Neutrophil (primary cell): ENCODE measurements around the gene CDKAL1.

Experiments
- H3K27ac ChIP-seq: fragments of 200-600 bp; sonication (generic); 2 replicates; pipeline ENCODE4 v1.5.1; 2016; ENCODE audit warnings: mild to moderate bottlenecking, moderate library complexity
- H3K27me3 ChIP-seq: fragments of 200-600 bp; sonication (generic); 2 replicates; pipeline ENCODE4 v1.6.0; 2016; ENCODE audit warnings: mild to moderate bottlenecking
- H3K36me3 ChIP-seq: fragments of 200-600 bp; sonication (generic); 2 replicates; pipeline ENCODE4 v1.5.1; 2017
- H3K4me1 ChIP-seq, 2 experiments: fragments of 200-600 bp in 1 of 2; sonication (generic) in 1 of 2; 1 replicate in 1 of 2; 2 replicates in 1 of 2; pipeline versions ENCODE4 v1.5.1 to v1.6.1; 2013 to 2016; ENCODE audit warnings: low read depth in 1 of 2, low read length in 1 of 2, mild to moderate bottlenecking in 1 of 2, moderate library complexity in 1 of 2; ENCODE audit not compliant: control insufficient read depth in 1 of 2, insufficient read depth in 1 of 2
- H3K4me3 ChIP-seq, 2 experiments: fragments of 200-600 bp in 1 of 2; sonication (generic) in 1 of 2; 1 replicate in 1 of 2; 2 replicates in 1 of 2; pipeline ENCODE4 v1.5.1; 2013 to 2016; ENCODE audit warnings: low read depth in 1 of 2, low read length in 1 of 2, mild to moderate bottlenecking in 1 of 2, moderate library complexity in 1 of 2
- H3K9me3 ChIP-seq: fragments of 200-600 bp; sonication (generic); 2 replicates; pipeline ENCODE4 v1.5.1; 2016
- TF ChIP-seq, protein P1 (sequence below): fragments of 200-600 bp; sonication (generic); IDR thresholded peaks from 2 replicates; pipeline ENCODE4 v1.5.1; 2016; ENCODE audit warnings: antibody characterized with exemption

The CDKAL1 gene

DNA sequence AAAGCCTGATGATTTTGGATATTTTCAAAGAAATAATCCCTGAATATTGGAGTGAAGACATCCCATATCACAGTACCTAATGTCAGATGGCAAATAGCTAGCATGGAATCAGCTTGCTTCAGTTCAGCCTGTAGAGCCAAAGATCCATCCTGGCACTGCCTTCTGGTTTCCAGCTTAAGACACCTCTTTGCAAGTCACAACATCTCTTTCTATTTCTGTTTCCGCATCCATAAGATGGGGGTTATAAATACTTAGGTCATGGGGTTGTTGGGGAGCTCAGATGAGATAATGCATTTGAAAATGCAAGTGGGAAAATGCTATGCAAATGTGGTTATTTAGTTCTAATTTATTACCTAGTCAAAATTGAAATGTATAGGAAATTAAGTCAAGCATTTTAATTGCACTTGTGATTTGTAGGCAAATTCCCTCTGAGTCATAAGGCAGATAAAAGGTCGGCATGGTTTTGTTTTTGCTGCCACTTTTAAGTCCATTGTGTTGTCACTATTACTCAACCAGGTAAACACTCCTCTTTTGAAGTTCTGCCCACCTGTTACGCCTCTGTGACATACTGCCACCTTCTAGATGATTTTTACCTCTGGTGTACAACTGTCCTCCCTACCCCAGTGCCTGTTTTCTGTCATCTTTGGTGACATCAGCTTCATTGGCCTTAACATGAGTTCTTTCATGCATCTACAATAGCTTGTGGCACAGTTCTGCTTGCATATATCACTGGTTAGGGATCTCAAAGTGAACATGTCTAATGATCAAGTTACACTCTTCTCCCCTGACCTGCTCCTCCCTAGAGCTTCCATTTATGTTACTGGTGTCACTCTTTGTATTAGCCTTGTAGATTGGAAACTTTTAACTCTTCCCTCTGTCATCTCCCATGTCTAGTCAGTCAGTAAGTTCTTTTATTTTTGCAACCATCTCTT lies 96.6 kb downstream of the CDKAL1 start:
- Histone ChIP-seq H3K4me3 (no peak overlapping the region), H3K9me3 (no peaks in the 10 kb centered on the region), H3K27ac (no peak overlapping the region), H3K27me3 (no peaks in the 10 kb centered on the region), H3K36me3 (no peaks in the 10 kb centered on the region), H3K4me1 (no peaks in the 10 kb centered on the region)
- TF ChIP-seq, protein P1, sequence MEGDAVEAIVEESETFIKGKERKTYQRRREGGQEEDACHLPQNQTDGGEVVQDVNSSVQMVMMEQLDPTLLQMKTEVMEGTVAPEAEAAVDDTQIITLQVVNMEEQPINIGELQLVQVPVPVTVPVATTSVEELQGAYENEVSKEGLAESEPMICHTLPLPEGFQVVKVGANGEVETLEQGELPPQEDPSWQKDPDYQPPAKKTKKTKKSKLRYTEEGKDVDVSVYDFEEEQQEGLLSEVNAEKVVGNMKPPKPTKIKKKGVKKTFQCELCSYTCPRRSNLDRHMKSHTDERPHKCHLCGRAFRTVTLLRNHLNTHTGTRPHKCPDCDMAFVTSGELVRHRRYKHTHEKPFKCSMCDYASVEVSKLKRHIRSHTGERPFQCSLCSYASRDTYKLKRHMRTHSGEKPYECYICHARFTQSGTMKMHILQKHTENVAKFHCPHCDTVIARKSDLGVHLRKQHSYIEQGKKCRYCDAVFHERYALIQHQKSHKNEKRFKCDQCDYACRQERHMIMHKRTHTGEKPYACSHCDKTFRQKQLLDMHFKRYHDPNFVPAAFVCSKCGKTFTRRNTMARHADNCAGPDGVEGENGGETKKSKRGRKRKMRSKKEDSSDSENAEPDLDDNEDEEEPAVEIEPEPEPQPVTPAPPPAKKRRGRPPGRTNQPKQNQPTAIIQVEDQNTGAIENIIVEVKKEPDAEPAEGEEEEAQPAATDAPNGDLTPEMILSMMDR = no peak

DNA sequence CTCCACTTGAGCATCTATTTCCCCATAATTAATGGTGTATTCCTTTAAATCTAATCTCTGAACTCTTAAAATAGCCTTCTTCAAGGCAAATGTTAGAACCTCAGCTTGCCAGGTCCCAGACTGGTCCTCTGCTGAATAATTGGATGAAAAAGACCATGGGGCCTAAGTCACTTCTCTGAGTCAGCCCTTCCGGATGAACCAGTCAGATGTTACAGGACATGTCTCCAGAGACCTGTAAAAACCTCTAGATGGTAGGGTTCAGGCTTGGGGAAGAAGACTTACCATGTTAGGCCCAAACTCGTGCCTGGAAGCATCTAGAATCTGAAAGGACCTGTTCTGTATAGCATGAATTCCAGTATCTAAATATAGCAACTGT lies 97.3 kb downstream of the CDKAL1 start:
- TF ChIP-seq, protein P1 = no peak
- Histone ChIP-seq H3K36me3 (no peaks in the 10 kb centered on the region), H3K9me3 (no peaks in the 10 kb centered on the region), H3K27me3 (no peaks in the 10 kb centered on the region), H3K4me1 (no peaks in the 10 kb centered on the region), H3K4me3 (no peak overlapping the region), H3K27ac (no peak overlapping the region)

DNA sequence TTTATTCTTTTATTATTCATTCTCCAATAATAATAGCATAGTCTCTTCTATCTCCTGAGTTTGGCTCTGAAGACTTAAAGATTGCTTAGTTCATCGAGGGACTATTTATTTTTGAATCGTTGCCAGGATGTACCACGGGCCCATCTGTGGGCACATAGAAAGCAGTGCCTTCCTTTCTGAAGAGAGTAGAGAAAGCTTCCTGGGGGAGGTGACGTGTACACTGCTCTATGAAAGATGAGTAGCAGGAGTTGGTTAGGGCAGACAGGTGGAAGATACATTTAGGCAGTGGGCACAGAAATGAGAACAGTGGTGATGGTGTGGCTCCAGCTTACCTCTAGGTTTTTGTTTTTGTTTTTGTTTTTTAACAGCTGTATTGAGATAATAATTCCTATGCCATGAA lies 98.4 kb downstream of the CDKAL1 start:
- no peaks in the 10 kb centered on the region for H3K27me3 ChIP-seq
- no peaks in the 10 kb centered on the region for H3K9me3 ChIP-seq
- TF ChIP-seq, protein P1 = no peak
- no peak overlapping the region for H3K4me3 ChIP-seq
- H3K4me1 ChIP-seq = no peaks in the 10 kb centered on the region
- H3K27ac ChIP-seq = no peak overlapping the region
- no peaks in the 10 kb centered on the region for H3K36me3 ChIP-seq

DNA sequence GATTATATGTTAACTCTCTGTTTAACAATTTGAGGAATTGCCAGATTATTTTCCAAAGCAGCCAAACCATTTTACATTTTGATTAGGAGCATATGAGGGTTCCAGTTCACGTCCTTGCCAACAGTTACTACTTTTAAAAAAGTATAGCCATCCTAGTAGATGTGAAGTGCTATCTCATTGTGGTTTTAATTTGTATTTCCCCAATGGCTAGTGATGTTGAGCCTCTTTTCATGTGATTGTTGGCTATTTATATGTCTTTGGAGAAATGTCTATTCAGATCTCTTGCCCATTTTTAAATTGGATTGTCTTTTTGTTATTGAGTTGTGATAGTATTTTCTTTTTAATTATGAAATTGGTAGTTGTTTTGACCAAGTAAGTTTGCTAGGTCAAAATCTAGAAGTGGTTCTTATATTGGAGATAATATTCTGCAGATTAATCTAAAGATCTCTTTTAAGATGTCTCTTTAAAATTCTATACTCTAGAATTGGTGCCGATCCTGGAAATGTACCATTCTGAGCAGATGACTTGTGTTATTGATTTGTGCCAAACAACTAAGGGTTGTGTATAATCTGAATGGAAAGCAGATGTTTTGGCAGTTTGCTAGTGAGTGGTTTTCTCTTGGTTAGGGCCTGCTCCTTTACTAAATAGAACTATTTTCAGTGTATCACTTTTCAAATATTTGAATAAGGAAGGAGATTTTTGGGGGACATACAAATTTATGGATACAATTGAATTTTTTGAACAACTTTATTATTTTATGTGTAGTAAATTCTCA lies 99.5 kb downstream of the CDKAL1 start:
- Histone ChIP-seq H3K4me1 (no peaks in the 10 kb centered on the region), H3K4me3 (no peak overlapping the region), H3K9me3 (no peaks in the 10 kb centered on the region), H3K27me3 (no peaks in the 10 kb centered on the region), H3K27ac (no peak overlapping the region), H3K36me3 (no peaks in the 10 kb centered on the region)
- TF ChIP-seq, protein P1 = no peak

DNA sequence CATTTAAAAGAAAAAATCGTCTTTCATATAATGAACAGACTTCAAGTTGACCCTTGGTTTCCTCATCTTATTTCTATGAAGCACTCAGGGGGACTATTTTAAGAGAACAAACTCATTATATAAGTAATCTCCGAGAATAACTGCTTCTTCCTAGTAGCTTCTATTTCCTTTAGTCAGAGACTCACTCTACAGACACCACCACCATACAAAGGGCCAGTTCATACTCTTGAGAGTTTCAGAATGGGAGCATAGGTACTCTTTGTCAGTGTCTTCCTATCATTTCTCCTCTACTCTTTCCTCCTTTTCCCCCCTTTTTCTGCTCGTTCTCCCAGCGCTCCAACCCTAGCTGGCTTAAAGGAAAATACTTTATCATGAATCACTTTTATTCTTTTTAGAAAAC lies 104.9 kb downstream of the CDKAL1 start:
- no peak overlapping the region for H3K4me3 ChIP-seq
- no peaks in the 10 kb centered on the region for H3K27me3 ChIP-seq
- TF ChIP-seq, protein P1 = no peak
- no peak overlapping the region for H3K27ac ChIP-seq
- H3K4me1 ChIP-seq = no peaks in the 10 kb centered on the region
- no peaks in the 10 kb centered on the region for H3K9me3 ChIP-seq
- no peaks in the 10 kb centered on the region for H3K36me3 ChIP-seq
